H1 (cell line): ENCODE measurements around the gene SLC39A9. TPM values are rescaled to one million over a fixed set of nuclear protein-coding genes. Genes with fewer than 3 reads are reported as not detected.

Experiments
- ASH2L ChIP-seq: fragments of 200-600, 300-600 bp; sonication (generic); IDR thresholded peaks from one replicate; pipeline ENCODE4 v1.7.1; 2017; ENCODE audit warnings: low read length
- NANOG ChIP-seq: IDR thresholded peaks from 2 replicates; pipeline ENCODE4 v1.6.1; 2011; ENCODE audit warnings: low read length, low read depth, mild to moderate bottlenecking, inconsistent platforms; ENCODE audit not compliant: insufficient read depth, poor library complexity, severe bottlenecking
- NRF1 ChIP-seq: IDR thresholded peaks from 2 replicates; pipeline ENCODE4 v1.6.1; 2011; ENCODE audit warnings: mild to moderate bottlenecking, low read depth, low read length, improper control_type of control experiment
- PHF8 ChIP-seq: fragments of 200-600 bp; sonication (generic); conservative IDR thresholded peaks from 2 replicates; pipeline ENCODE4 v1.7.1; 2012; ENCODE audit warnings: low read depth, mild to moderate bottlenecking, inconsistent platforms, low read length, moderate library complexity
- TAF1 ChIP-seq: IDR thresholded peaks from 2 replicates; pipeline ENCODE4 v1.6.1; 2011; ENCODE audit warnings: mild to moderate bottlenecking, low read depth, low read length
- TAF7 ChIP-seq: optimal IDR thresholded peaks from 2 replicates; pipeline ENCODE3; 2011; ENCODE audit warnings: low read depth, mild to moderate bottlenecking, inconsistent platforms, low read length, moderate library complexity, borderline replicate concordance
- ZNF274 ChIP-seq: IDR thresholded peaks from 2 replicates; pipeline ENCODE4 v1.7.0; 2012; ENCODE audit warnings: low read length, borderline replicate concordance; ENCODE audit errors: extremely low read depth
- polyA plus RNA-seq, 7 experiments: library from polyadenylated mRNA; depleted of rRNA in 3 of 7; stranded (reverse) in 5 of 7; unstranded in 2 of 7; fragments of >200 nt in 5 of 7; fragments of 200-250 nt in 2 of 7; gene quantifications; 1 replicate in 5 of 7; 2 replicates in 1 of 7; 4 replicates in 1 of 7; pipeline versions ENCODE4 v1.2.1 to v1.2.3, GENCODE V29; 2011 to 2013; ENCODE audit warnings: missing spikeins in 2 of 7, mixed read lengths in 2 of 7
- total RNA-seq: library from RNA; stranded (reverse); fragmentation: NEBNext Ultra II Directional; extraction: Animal tissue kit (Norgen Biotek cat#: 25700); gene quantifications from 2 replicates; pipeline ENCODE4 v1.2.1, GENCODE V29; 2021
- TF ChIP-seq, protein P1 (sequence below): IDR thresholded peaks from 2 replicates; pipeline ENCODE4 v1.6.1; 2011; ENCODE audit warnings: low read depth, mild to moderate bottlenecking, low read length; ENCODE audit not compliant: insufficient read depth

The SLC39A9 gene
- total and polyA plus RNA-seq, 2 of the 8 experiments (the other 6 are each of a cell fraction or from before 2014, with no cell fraction given), result 31.0 to 44.2 TPM

DNA sequence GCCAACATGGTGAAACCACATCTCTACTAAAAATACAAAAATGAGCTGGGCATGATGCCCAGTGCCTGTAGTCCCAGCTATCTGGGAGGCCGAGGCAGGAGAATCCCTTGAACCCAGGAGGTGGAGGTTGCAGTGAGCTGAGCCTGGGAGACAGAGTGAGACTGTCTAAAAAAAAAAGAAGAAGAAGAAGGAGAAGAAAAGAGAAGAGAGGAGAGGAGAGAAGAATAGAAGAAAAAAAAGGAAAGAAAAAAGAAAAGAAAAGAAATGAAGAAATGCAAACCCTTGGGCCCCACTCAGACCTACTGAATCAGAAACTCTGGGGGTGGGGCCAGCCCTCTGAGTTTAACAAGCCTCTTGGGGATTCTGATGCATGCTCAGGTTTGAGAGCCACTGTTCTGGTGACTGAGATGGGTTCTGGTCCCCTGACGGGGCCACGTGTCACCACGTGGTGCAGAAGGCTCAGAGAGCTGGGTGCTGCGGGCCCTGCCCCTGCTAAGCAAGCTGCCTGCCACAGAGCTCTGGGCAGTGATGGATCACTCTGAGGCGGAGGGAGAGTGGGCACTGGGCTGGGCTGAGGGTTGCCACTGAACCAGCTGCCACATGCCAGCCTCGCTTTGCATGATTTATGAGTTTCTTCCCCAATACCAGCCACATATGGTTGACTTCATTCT, 37.9 kb upstream of the SLC39A9 start (continued):
- TF ChIP-seq, protein P1, sequence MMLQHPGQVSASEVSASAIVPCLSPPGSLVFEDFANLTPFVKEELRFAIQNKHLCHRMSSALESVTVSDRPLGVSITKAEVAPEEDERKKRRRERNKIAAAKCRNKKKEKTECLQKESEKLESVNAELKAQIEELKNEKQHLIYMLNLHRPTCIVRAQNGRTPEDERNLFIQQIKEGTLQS, result no peak
- TF ChIP-seq PHF8 (no peak), TAF7 (no peak), ZNF274 (no peak), NRF1 (no peak), TAF1 (no peak), NANOG (no peak), ASH2L (no peak)
